ENCODE results near the gene KSR1.
A peak's percentile ranks its signal among the peaks of the same experiment; 100 is the strongest.

Gene KSR1

DNA sequence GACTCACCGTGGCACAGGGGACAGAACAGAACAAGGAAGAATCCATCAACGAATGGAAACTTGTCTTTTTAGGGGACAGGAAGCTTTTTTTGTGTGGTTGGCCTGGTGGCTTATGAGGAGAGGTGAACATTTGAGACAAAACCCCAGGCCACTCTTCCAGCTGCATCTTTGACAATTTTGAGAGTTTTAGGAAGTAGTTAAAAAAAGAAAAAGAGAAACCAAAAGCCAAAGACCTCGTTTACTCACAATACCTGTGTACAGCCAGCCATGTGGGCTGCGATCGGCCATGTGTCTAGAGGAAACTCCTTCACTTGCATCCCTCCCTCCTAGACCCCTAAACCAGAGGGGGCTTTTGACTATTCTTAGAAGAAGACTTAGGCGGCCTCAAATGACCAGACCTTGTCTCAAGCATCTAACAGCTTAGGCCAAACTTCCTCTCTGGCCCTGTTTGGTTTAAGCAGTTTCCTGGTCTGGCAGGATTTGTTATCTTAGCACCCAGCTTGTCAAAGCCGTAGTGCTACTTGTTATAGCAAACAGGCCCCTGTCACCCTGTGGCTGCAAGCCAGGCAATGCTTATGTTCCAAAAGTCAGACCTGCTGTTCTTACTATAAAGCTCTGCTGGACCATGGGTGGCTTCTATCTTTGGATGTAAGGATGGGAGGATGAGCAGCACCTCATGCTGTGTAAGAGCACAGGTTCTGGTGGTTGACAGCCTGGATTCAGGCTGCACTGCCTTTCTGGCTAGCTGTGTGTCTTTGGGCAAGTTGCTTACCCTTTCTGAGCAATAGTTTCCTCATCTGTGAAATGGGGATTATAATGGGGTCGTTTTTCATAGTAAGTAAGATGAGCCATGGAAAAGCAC lies 17.7 kb downstream of the KSR1 start:
- peak; percentile 39 for DNase-seq (ENCODE audit: low spot score)

DNA sequence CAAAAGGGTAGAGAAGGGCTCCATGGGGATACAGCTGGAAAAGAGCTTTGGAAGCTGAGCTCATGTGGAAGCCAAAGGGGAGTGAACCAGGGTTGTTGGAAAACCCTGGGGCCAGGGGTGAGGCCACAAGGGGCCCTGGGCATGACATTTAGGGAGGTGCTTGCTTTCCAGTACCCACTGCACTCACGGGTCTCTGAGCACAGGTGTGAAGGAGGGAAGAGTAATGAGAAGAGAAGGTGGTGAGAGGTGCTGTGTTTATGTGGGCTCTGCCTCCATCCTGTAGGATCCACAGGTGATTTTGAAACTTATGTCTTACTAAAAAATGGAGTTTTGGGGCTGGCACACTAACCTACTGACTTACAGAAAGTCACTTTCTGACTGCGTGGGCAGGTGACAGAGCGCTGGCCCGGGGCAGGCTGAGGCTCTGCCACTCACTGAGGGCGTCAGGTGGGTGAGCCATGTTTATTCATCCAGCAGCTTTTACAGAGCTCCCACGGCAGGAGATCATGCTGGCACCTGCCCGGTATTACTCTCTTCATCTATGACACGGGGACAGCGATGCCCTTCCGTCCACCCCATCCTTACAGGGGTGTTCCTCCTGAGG lies 18.9 kb downstream of the KSR1 start:
- no peak for DNase-seq (ENCODE audit: low spot score)

DNA sequence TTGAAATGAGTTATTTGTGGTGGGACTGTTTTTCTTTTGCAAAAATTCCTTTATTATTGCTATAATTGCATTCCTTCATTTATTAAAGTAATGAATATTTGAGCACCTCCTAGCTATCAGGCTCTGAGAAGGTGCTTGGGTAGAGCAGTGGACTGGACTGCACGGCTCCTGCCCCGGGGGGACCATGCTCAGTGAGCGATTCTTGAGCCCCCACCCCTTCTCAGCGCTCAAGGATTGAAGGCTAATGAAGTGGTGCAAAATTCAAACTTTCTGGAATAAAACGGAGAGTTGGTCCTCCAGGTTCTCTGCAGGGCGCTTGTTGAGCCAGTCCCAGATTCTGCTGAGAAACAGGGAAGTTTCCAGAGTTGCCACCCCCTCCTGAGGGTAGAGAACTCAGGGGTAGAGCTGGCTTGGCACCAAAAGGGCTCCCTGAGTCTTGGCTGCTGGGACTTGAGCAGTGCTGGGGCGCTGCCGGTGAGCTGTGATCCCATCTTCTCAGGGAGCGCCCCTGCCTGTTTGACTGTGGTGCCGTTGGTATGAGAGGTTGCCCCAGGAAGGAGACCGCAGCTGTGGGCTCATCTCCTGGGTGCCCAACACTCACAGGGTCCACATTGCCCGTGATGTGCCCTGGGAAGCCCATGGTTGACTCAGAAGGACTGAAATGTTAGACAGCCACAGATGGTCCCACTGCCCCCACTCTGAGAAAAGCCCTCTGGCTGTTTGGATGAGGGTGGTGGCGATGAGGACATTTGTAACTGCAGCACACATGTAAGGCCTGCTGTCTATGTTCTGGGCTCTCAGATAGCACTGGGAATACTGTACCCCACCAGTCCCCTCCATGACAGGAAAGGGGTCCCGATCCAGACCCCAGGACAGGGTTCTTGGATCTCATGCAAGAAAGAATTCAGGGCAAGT lies 20.0 kb downstream of the KSR1 start:
- no peak for DNase-seq (ENCODE audit: low spot score)

DNA sequence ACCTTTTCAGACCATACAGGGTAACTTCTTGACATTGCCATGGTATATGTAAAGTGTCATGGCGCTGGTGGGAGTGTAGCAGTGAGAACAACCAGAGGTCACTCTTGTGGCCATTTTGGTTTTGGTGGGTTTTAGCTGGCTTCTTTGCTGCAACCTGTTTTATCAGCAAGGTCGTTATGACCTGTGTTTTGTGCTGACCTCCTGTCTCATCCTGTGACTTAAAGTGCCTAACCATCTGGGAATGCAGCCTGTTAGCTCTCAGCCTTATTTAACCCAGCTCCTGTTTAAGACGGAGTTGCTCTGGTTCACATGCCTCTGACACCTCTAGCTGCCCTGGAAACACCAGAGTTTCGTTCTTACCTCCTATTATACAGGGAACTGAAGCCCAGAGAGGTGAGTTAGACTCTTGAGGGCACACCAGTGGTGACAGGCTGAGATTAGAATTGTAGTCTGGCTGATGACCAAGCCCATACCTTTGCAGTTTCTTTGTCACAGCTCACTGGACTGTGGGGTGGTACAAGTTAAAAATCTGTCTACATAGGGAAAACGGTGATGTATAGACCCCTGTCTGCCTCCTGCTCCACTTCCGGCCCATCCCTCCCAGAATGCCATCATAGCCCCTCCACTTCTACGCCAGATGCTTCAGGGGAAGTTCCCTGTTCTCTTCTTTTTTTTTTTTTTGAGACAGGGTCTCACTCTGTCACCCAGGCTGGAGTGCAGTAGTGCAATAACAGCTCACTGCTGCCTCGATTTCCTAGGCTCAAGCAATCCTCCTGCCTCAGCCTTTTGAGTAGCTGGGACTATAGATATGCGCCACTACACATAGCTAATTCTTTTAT lies 21.0 kb downstream of the KSR1 start:
- DNase-seq (ENCODE audit: low spot score) = no peak

DNA sequence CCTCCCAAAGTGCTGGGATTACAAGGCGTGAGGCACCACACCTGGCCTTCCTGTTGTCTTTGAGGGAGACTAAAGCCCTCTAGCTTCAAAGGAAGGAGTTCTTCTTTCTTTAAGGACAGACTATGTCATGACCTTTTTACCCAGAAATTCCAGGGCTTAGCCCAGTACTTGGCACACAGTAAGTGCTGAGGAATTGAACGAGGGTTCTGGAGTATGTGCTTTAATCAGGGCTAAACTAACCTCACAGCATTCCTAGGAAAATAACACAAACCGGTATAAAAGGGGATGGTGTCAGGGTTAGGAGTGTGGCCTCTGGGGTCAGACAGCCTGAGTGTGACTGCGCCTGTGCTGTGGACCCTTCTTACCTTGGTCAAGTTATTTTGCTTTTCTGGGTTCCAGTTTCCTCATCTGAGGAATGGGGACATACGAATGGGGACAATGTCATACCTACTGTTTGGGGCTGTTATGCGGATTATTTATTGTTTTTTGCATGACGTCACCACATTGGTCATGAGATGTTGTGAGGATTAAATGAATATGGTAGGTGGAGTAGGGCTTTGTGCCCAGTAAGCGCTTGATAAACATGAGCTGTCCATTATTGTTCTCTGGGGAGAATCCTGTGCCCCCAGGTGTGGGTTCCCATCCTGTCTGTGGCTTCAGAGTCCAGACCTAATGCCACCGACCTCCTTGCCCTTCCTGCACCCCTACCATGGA lies 21.9 kb downstream of the KSR1 start:
- no peak for DNase-seq (ENCODE audit: low spot score)

DNA sequence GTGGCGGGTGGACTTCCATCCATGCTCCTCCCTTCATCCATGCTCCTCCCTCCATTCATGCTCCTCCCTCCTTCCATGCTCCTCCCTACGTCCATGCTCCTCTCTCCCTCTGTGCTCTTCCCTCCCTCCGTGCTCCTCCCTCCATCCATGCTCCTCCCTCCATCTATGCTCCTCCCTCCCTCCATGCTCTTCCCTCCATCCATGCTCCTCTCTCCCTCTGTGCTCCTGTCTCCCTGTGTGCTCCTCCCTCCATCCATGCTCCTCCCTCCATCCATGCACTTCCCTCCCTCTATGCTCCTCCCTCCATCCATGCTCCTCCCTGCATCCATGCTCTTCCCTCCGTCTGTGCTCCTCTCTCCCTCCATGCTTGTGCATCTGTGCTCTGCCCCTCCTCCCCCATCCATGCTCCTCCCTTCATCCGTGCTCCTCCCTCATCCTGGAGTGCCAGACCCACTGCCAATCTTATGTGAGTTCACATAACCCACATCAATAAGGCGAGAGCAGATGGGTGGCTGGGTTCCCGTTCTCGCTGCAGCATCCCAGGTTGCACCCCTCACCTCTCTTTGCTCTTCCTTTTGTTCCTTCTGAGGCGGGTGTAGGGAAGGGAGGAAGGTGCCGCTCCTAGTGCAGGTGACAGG lies 22.8 kb downstream of the KSR1 start:
- no peak for DNase-seq (ENCODE audit: low spot score)

DNA sequence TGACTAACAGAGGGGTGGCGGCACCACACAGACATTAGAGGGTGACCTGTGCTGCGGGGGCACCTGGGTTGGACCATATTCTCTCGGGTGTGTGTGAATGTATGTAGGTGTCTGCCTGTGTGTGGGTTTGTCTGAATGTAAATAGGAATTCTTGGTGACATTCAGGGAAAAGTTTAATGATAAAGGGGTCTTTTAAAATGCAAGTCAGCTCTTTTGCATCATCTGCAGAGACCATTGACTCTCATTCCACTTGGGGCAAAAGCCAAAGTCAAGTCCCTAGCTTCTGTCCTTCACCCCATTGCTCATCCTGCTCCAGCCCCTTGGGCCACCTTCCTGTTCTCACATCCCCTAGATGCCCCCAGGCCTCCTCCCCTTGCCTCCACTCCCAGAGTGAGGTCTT lies 23.6 kb downstream of the KSR1 start:
- DNase-seq (ENCODE audit: low spot score) = no peak

DNA sequence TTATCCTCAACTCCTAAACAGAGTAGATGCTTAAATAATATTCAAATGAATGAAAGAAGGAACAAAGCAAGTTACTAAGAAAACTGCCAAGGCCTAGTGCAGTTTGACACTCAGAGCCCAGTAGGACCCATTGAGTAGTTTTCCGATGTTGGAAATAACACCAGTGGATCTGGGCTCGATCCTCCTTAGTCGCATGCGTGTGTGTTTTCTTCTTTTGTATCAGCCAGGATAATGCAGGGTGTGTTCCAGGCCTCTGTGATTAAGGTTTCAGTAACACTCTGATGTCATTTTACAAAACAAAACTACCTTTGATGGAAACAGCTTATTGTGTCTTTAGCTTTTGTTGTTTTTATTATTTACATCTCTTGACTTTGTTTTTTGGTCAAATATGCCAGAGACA lies 24.5 kb downstream of the KSR1 start:
- DNase-seq (ENCODE audit: low spot score) = no peak

DNA sequence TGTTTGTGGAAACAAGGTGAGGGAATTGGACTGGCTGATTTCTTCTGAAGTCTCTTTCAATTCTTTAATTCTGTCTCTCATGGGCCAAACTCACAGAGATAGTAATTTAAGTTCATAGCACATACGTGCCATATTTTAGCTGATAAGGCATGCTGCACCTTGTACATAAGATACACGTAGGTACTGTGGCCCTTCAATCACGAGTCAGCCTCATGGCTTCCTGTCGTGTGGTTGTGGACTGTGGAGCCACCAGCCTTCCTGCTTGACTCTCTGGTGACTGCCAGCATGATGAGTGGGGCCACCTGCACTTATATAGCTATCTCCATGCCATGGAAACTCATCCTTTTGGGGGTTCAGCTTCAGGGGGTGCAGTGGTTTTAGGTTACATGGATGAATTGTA lies 25.1 kb downstream of the KSR1 start:
- no peak for DNase-seq (ENCODE audit: low spot score)

DNA sequence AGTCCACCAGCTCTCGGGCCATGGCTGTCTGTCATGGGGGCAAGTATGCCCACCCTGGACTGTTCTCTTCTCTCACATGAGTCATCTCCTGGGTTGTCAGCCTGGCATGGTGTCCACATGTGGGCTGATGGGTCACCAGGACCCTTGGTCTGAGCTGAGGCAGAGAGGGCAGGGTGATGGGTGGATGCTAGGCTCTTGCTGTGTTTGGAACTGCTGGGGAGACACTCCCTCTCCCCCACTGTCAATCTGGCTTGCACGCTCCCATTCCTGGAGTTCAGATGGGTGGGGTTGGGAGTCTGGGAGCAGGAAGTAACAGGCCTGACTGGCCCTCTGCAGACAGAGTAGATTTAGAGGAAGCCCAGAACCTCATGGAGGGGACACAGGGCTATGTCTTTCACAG lies 28.9 kb downstream of the KSR1 start:
- DNase-seq (ENCODE audit: low spot score) = no peak

DNA sequence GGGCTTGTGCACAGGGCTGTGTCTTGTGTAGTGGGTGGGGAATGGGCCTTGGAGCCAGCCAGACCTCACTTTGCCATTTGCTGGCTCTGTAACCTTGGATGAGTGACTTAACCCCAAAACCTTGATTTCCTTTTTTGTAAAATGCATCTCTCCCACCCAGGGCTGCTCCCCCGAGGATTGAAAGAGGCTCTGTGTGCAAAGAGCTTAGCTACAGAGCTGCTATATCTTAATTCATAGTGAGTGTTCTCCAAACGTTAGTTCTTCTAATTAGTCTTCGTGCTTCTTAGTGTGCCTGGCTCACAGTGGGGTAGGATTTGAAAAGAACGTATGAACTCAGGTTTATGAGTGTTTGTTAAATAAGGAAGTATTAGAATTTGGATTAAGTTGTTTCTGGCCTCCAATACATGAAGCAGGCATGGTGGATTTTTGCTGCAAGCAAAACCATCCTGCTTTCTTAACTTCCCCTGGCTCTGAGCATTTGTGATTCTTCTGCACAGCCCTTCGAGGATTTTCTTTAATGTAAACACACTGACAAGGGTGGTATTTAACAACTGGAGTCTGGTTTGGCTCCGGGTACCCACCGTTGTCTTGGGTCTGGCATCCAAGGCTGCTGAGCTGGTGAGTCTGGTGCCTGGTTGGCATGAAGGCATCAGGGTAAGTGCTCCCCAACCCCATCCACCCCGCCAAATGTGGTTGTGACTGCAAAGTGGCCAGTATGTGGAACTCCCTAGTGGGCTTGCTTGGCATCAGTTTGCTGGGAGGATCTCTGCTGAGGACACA lies 29.7 kb downstream of the KSR1 start:
- no peak for DNase-seq (ENCODE audit: low spot score)

DNA sequence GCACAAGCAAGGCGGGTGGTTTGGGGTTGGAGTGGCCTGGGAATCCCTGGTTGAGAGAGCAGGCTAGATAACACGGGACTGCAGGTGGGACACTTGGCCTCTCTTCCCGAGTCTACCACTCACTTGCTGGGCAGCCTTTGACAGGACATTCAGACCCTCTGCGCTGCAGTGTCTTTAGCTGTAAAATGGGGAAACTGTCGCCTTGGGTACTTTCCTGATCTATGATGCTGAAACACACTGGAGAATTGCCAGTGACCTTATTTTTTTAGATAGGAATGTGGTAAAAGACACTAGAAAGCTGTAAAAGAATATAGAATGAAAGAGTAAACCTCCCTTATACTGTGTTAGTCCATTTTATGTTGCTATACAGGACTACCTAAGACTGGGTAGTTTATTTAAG lies 30.5 kb downstream of the KSR1 start:
- no peak for DNase-seq (ENCODE audit: low spot score)

DNA sequence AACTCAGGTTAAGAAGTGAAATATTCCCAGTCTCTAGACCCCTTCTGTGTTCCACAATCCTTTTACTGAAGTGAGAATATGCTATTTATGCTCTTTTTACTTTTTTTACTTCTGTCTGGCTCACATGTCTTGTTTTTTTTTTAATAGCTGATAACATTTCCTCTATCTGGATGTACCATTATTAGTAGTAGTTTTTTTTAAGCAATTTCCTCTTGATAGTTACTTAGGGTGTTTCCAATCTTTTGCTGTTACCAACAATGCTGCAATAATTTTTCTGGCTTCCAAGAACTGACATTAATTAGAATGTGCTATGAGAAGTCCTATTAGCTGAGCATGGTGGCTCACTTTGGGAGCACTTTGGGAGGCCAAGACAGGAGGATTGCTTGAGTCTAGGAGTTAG lies 32.0 kb downstream of the KSR1 start:
- no peak for DNase-seq (ENCODE audit: low spot score)

DNA sequence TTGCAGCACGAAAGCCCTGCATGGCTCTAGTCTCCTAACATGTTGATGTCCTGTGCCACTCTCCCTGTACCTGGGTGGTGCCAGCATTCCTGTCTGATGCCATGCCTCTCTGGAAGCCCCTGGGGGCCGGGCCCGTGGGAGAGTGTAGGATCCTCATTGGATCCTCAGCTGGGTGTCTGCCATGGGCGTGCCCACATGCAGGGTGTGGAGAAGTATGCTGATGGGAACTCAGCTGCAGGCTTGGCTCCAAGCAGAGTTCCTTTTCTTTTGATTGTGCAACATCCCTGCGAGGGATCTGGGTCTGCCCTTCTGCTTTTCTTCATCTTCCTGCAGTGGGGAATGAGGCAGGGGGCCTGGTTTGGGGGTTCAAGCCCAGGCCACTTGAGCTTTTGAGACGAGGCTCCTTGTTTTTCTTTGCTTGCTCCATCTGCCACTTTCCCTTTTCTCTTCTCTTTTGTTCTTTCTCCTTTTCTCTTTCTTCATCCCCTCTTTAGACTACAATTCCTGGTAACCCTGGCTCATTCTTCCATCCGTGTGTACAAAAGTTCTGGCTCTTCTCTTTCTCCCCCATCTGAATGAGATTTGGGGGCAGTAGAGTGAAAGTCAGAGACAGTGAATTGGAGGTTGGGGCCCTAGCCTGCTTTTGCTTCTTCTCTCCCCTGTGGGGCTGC lies 32.9 kb downstream of the KSR1 start:
- no peak for DNase-seq (ENCODE audit: low spot score)

DNA sequence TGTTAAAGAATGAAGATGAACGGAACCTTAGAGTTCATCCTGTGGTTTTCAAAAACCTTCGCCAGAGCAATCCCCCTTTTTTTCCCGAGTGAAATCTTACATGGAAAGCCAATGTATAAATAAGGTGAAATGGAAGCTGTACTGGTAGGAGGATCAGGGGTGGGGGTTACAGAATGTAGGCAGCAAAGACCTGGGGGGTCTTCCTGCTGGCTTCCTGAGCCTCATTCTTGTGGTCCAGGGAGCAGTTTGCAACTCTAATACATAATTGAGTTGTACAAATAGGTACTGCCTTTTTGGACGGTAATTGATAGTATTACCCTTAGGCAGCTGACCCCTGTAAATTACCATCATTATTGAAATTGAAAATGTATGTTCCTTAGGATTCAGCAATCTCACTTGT lies 34.1 kb downstream of the KSR1 start:
- no peak for DNase-seq (ENCODE audit: low spot score)

DNA sequence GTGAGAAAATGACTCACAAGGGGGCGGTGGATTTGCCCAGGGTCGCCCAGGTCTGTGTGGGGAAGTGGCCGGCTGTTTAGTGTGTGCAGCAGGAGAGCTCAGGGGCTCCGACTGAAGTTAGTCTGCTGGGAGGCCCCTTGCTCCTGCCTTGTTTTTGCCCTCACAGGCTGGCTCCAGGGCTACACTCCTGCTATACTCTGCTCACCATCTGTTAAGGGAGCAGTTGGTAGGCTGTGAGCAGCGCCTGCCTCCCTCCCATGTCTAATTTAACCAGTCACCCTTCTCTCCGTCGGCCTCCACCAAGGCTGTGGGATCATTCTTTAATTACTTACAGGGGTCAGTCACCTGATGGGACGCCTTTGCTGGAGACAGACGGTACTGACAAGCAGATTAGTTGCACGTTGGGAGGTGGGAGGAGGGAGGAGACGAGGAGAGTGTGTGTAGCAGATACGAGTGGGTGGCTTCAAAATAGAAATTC lies 35.5 kb downstream of the KSR1 start:
- no peak for DNase-seq (ENCODE audit: low spot score)

DNA sequence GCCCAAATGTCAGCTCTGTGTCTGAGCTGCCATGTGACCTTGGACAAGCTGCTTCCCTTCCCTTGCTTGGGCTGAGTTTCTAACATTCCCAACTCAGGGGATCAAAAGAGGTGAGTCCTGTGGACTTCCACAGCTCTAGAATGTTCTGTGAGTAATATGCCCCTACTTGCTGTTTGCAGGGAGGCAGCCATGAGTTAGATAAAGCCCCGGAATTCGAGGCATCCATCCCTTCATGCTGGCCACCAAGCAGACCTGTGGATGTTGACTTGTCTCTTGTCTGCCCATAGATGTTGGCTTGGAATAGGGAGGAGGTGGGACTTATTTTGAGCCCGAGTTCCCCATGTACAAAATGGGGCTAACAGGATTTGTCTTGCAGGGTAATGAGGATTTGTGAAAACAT lies 36.2 kb downstream of the KSR1 start:
- no peak for DNase-seq (ENCODE audit: low spot score)

DNA sequence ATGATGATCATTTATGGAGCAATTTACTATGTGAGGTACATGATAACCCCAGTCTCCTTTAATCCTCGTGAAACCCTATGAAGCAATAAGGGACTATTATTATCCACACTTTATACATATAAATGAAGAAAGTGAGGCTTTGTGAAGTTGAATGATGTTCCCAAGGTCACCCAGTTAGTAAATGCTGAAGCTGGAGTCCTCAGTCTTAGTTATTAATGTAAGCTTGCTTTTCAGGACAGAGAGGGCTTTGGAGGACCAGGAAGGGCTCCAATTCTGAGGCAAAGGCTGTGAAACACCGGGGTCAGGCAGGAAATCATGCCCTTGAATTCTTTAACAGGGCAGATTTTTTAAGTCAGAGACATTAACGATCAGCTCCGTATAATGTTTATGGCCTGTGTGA lies 36.8 kb downstream of the KSR1 start:
- DNase-seq (ENCODE audit: low spot score) = no peak
